Tibial nerve (tissue), 4 donors: ENCODE results near the gene KSR1. TPM values are rescaled to one million over a fixed set of nuclear protein-coding genes. Genes with fewer than 3 reads are reported as not detected.
A peak's percentile ranks its signal among the peaks of the same experiment; 100 is the strongest.

Source experiments
- DNase-seq, 2 donors: peaks; one replicate each; pipeline ENCODE4 v3.0.0-alpha.2; 2019; ENCODE audit warnings: low spot score in 2 of 2
- H3K27ac ChIP-seq, 4 donors: fragments of 200-600 bp; sonication (generic) in 3 of 4; one replicate each; pipeline ENCODE4 v1.5.1; 2017 to 2019; ENCODE audit warnings: mild to moderate bottlenecking in 1 of 4
- H3K27me3 ChIP-seq, 2 donors: fragments of 200-600 bp; sonication (generic) in 1 of 2; one replicate each; pipeline versions ENCODE4 v1.5.1 to v1.6.0; 2017 to 2019
- H3K36me3 ChIP-seq, 3 donors: fragments of 200-600 bp; sonication (generic); one replicate each; pipeline ENCODE4 v1.5.1; 2018 to 2019
- H3K4me1 ChIP-seq, 4 donors: fragments of 200-600 bp; sonication (generic) in 3 of 4; one replicate each; pipeline ENCODE4 v1.5.1; 2017 to 2019
- H3K4me3 ChIP-seq, 4 donors: fragments of 200-600 bp; sonication (generic) in 3 of 4; one replicate each; pipeline ENCODE4 v1.5.1; 2017 to 2019; ENCODE audit warnings: mild to moderate bottlenecking in 1 of 4, moderate library complexity in 1 of 4
- H3K9me3 ChIP-seq, 4 donors: fragments of 200-600 bp; sonication (generic) in 3 of 4; one replicate each; pipeline ENCODE4 v1.5.1; 2017 to 2019
- CTCF ChIP-seq, 5 experiments: fragments of 200-600 bp in 3 of 5; fragments of 450-650 bp in 2 of 5; sonication (generic) in 3 of 5; IDR thresholded peaks; one replicate each; pipeline ENCODE4 v1.5.1; 2016 to 2019; ENCODE audit warnings: antibody characterized with exemption in 5 of 5, mild to moderate bottlenecking in 3 of 5, moderate library complexity in 2 of 5
- EP300 ChIP-seq, 2 donors: sonication (generic); formaldehyde crosslinking; IDR thresholded peaks; one replicate each; pipeline ENCODE4 v1.6.1; 2017; ENCODE audit warnings: antibody characterized with exemption in 2 of 2, mild to moderate bottlenecking in 1 of 2
- POLR2A ChIP-seq, 2 donors: fragments of 450-650 bp; IDR thresholded peaks; one replicate each; pipeline ENCODE4 v1.6.1; 2017; ENCODE audit warnings: antibody characterized with exemption in 2 of 2, mild to moderate bottlenecking in 2 of 2, moderate library complexity in 2 of 2
- WGBS, 2 donors: methylation state at CpG; one replicate each; pipeline ENCODE4 v1.1.5; 2018; 5-methylcytosine and 5-hydroxymethylcytosine counted together
- total RNA-seq, 4 donors: library from RNA; depleted of rRNA; stranded (reverse); fragments of >200 nt; gene quantifications; one replicate each; pipeline ENCODE4 v1.1.0, GENCODE V29; 2016

Gene KSR1
- total RNA-seq, 4 donors from 2014 or later: 45.1 to 110 (median 54.2) TPM

DNA sequence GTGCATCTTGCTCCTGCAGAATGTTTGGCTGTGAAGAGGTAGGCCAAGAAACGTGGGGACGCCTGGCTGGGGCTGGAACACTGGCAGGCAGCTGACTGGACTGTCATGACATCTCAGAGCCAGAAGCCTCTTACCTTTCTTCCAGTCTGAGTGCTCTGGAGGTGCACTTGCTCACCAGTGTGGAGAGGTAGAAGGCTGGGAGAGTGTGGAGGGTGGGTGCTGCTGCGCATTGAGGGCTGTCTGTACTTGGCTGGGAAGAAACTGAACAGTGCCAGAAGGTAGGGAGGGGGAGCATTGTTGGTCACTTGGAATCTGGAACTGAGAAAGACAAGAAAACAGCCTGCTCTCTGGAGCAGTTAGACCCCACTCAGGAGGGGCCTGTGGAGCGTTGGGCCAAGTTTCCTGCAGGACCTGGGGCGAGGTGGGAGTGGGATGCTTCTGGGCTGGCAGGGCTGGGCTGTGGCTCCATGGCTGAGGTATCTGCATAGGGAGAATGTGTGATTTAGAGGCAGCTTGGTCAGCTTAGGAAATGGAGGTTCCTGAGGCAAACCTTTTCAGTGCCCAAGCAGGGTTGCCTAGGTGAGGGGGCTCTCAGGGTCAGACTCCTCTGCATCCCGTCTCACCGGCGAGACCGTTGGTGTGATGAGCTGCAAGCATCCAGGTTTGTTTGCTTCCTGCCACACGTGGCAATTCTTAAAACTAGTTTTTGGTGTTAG, 55.1 kb downstream of the KSR1 start:
- TF ChIP-seq POLR2A (IDR thresholded peaks at IDR 0.05) (no peak), CTCF (IDR thresholded peaks at IDR 0.05) (no peak), EP300 (IDR thresholded peaks at IDR 0.05) (no peak)
- 77 to 78% methylated on average over 7 to 10 of the region's 10 CpGs for WGBS, 2 donors
- Histone ChIP-seq H3K27me3 (no peaks in the 10 kb centered on the region), H3K27ac (peak overlapping the region in 3 of 4 donors; percentile 28 to 87 (median 54)), H3K4me1 (peaks cover 0 to 65% (median 25%) of the 10 kb centered on the region in 4 donors), H3K4me3 (no peak overlapping the region), H3K9me3 (no peaks in the 10 kb centered on the region), H3K36me3 (no peaks in the 10 kb centered on the region)
- DNase-seq: no peak

DNA sequence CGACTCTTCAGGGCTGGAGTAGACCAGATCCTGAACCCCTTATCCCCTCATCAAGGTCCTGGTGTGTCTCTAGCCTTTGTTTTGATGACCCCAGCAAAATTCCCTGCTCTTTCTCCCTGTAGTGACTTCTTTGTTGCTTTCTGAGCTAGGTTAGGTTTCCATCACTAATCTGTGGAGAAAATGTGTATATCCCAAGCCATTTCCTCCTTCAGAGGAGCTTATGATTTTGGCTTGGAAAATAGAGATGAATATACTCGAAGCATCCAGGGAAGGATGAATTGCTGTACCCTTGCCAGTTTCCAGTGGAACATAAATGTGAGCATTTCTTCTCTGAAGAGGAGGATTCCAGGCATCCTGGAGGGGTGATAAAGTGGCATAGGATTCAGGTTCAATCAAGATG, 55.8 kb downstream of the KSR1 start:
- no peaks in the 10 kb centered on the region for H3K36me3 ChIP-seq
- no peaks in the 10 kb centered on the region for H3K27me3 ChIP-seq
- WGBS, 2 donors: 27 to 41% methylated on average over 2 of the region's 2 CpGs
- H3K4me1 ChIP-seq: peaks cover 0 to 64% (median 22%) of the 10 kb centered on the region in 4 donors
- peak overlapping the region in 2 of 4 donors; percentile 68 to 87 for H3K27ac ChIP-seq
- no peak for TF ChIP-seq CTCF (IDR thresholded peaks at IDR 0.05)
- no peak overlapping the region for H3K4me3 ChIP-seq
- no peaks in the 10 kb centered on the region for H3K9me3 ChIP-seq
- DNase-seq: no peak

- no peaks in the 10 kb centered on the region for H3K27me3 ChIP-seq
- H3K27ac ChIP-seq: peak overlapping the region; percentile 40 to 87 (median 74)
- H3K9me3 ChIP-seq: no peaks in the 10 kb centered on the region
- no peak for DNase-seq
- no peak overlapping the region for H3K4me3 ChIP-seq
- WGBS, 2 donors: 68 to 69% methylated on average over 15 of the region's 15 CpGs
- peaks cover 0 to 71% (median 22%) of the 10 kb centered on the region in 4 donors for H3K4me1 ChIP-seq
- no peaks in the 10 kb centered on the region for H3K36me3 ChIP-seq
- TF ChIP-seq POLR2A (IDR thresholded peaks at IDR 0.05): no peak
- no peak for TF ChIP-seq CTCF (IDR thresholded peaks at IDR 0.05)
- TF ChIP-seq EP300 (IDR thresholded peaks at IDR 0.05): no peak
Observed at GRCh38 chr17:27512511-27513346, 56.5 kb downstream of the KSR1 start.

GRCh38 chr17:27513849-27514248, 57.6 kb downstream of the KSR1 start:
- 39 to 44% methylated on average over 7 to 8 of the region's 8 CpGs for WGBS, 2 donors
- peak overlapping the region; percentile 40 to 87 (median 82) for H3K27ac ChIP-seq
- no peaks in the 10 kb centered on the region for H3K9me3 ChIP-seq

More at GRCh38 chr17:27513849-27514248, 57.6 kb downstream of the KSR1 start:
- H3K4me1 ChIP-seq: peaks cover 0 to 74% (median 23%) of the 10 kb centered on the region in 4 donors
- DNase-seq: no peak
- TF ChIP-seq CTCF (IDR thresholded peaks at IDR 0.05) (no peak), POLR2A (IDR thresholded peaks at IDR 0.05) (no peak), EP300 (IDR thresholded peaks at IDR 0.05) (peak; percentile 55 to 85)
- H3K27me3 ChIP-seq: no peaks in the 10 kb centered on the region
- no peak overlapping the region for H3K4me3 ChIP-seq
- no peaks in the 10 kb centered on the region for H3K36me3 ChIP-seq
